HG03103 (cell line): ENCODE results near the gene CNTNAP2.

Experiments used
- ATAC-seq: cut with Tn5 transposase; IDR thresholded peaks from one replicate; pipeline ENCODE4 v1.9.1; 2021; ENCODE audit warnings: low read depth; ENCODE audit not compliant: unreplicated experiment

Gene CNTNAP2

DNA sequence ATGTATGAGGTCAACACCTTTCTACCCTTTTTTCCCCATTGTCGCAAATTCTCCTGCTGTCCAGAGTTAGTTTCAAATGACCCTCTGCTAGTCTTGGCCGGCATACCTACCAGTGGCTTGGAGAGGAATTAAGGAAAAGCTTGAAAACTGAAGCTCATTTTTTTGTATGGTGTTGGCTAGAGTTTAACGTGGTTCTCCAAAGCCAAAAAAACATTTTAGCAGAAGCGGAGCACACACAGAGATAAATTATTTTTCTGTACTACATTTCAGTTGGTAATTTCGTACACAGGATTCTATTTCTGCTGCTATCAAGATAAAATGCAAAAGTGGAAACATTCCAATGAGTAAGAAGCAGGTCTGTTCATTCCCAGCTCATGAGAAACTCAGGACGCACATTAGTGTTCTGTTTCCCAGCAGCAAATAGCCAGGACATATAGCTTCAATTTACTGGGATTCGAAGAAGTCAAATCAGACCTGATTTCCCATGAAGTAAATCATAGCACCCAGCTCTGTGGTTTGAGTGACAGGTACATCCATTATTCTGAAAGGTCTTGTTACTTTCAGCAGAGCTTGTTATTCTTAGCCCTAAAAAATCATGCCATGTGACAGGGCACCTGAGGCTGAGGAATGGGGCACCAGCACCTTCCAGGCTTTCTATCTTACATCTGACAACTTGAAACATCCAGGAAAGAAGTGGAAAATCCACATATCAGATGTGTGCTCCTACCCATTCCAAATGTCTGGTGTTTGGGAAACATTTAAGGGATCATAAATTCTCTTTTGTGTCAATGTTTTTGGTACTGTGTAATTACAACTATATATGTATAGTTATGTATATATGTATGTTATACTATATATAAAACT lies 2258.0 kb downstream of the CNTNAP2 start:
- no peak for ATAC-seq

DNA sequence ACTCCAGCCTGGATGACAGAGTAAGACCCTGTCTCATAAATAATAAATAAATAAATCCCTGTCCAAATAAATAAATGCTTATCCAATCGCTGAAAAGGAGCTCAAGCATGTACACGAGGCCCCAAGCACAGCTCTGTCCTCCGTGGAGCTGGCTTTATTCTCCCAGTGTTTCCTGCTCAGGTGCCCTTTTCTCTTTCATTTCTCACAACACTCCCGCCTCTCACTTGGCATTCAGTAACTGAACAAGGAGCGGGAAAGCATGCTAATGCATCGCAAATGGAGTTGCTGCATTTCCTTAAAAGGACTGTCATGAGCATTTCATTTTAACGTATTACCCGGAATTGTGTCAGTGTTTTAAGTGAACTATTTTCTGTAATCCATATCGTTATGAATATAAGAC lies 2263.1 kb downstream of the CNTNAP2 start:
- no peak for ATAC-seq

DNA sequence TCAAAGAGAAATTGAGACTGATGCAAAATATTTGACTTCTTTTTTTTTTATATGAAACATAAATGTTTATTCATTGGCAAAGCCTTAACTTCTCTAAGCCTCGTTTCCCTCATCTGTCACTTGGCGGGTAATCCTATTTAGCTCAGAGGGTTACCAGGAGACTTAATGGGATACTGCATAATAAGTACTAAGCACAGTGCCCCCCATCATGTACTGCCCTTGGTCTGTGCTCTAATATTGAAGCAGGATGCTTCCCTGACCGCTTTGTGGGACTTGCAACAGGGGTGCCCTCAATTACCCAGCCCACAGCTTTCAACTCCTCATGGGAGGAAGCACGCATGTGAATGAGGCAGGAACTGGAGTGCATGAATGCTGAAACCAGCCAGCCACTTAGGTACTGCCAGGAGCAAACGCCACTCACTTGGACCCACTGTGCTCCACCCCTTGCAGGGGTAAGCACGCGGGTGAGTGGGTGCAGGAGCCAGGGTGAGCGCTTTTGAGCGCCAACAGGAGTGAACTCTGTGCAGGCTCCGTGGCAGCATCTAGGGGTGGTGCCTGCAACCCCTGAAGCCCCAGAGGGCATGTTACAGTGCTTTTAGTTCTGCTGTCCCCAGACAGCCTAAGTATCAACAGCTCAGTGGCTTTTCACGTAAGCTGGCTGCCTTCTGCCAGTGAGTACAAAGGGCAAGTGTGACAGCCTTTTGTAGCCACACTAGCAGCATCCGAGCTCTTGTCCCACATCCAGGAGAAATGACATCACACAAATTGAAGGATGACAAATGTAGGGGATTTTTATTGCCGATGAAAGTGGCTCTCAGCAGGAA lies 2264.2 kb downstream of the CNTNAP2 start:
- no peak for ATAC-seq

DNA sequence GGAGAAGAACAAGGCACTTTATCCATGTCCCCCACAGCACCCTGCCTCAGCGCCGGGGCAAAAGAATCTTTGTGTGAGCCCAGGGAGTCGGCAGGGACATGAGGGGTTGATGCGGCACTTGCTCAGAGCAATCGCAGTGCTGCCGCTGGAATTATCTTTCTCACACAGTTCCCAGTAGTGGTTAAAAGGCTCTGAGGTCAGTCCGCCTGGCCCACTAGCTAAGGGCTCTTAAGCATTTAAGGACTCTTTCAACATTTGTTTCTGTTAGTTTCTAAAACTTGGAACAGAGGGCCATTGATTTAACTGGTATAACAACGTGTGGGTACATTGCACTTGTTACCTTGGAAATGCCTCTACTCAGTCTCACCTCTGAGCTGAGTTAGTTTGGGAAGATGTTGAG lies 2266.0 kb downstream of the CNTNAP2 start:
- ATAC-seq = no peak

DNA sequence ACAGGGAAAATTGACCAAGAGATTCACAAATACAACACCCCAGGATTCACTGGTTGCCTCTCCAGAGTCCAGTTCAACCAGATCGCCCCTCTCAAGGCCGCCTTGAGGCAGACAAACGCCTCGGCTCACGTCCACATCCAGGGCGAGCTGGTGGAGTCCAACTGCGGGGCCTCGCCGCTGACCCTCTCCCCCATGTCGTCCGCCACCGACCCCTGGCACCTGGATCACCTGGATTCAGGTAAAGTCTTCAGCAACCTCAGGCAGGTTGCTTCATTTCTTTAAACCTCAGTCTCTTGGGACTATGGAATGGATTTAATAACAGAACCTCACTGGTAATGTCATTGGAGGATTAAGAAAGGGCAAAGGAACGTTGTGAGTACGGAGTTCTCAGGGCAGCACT lies 2267.1 kb downstream of the CNTNAP2 start:
- ATAC-seq = no peak

DNA sequence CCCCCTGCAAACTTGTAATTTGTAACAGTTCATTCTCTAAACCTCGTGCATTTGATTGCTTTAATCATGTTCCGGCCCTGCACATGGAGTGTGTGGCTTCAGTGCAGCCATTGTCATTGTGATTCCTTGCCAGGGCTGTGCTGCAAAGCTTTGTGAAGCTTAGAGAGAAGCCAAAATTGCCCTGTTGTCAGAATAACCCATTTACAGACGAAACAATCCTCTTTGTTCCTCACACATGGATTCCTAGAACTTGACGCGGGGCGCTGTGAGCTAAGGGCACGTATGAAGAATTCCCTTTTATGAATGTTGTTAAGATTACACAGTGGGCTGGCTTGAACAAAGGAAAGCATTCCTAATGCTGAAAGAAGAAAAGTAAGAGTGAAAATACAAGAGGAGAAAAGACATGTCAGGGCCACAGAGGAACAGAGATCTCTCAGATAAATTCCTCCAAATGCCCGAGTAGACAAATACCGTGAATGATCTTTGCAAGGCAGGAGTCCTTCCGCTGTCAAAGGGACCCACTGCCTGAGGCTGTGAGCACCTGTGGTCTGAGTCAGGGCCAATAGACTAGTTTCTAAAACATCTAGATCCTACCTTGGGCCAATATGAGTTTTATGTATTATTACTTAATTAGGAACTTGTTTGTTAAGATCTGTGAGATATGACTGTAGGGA lies 2268.5 kb downstream of the CNTNAP2 start:
- no peak for ATAC-seq

DNA sequence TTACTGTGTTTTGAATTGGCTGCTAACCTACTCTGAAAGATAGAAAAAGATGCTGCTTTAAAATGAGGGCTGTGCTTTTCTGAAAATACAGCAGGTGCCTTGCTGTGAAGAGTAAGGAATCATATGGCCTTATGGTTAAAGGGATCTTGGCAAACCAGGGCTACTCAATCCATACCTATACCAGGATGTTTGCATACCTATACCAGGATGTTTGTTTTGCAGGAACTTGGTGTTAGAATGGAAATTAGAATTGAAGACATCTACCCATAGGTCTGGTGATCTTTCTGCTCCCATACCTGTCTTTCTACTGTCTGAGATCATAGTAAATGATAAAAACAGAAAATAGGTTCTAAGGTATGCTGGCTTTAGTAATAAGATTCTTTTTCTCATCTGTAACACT lies 2273.8 kb downstream of the CNTNAP2 start:
- ATAC-seq = no peak

DNA sequence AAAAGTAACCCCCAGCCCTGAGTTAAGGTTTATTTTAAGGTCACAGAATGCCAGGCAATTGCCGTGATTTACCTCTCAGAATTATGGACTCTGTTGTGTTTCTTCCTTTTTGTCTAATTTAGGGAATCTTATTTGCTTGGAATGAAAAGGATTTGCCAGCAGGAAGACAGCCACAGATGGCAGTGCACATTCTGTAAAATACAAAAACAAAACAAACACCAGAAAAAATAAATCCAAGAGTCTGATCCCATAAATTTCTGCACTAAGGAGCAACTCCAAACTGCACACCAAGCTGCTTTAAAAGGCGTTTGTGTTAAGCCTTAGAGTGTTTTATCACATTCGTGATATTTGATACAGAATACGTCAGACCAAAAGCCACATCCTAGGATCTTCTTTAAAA lies 2275.0 kb downstream of the CNTNAP2 start:
- ATAC-seq = no peak

DNA sequence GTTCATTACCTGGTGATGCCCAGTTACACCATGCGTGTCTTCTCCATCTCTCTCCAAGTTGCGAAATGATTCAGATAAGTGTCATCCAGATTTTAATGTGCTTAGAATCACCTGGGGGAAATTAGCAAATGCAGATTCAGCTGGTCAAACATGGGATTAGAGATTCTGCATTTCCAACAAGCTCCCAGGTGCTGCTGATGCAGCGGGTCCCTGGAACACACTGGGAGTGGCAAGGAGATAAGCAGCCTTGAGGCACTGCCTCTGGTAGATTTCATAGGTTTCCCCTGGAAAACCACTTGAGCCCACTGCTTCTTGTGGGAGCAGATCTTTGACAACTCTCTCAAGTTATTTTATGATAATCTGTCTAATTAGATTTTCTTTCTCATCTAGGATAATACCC lies 2278.0 kb downstream of the CNTNAP2 start:
- no peak for ATAC-seq

DNA sequence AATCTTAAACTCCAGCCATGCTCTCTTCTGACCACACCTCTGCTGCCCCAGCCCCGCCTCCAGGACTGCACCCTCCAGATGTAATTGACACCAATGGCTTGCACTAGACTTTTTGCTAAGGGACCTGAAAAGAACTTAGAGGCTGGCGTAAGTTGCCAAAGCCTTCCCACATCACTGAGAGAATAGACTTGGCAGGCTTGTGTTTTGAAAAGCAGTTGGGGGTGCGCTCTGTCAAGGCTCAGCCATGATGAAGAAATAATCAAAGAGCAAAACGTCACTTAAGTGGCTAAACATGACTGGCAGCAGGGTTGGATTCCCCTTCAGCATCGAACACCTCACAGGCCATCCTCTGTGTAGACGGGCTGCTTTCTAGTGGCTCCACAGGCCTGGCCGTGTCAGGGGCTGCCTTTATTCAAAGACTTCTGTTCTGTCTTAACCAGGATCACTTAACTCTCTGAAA lies 2278.8 kb downstream of the CNTNAP2 start:
- ATAC-seq = no peak

DNA sequence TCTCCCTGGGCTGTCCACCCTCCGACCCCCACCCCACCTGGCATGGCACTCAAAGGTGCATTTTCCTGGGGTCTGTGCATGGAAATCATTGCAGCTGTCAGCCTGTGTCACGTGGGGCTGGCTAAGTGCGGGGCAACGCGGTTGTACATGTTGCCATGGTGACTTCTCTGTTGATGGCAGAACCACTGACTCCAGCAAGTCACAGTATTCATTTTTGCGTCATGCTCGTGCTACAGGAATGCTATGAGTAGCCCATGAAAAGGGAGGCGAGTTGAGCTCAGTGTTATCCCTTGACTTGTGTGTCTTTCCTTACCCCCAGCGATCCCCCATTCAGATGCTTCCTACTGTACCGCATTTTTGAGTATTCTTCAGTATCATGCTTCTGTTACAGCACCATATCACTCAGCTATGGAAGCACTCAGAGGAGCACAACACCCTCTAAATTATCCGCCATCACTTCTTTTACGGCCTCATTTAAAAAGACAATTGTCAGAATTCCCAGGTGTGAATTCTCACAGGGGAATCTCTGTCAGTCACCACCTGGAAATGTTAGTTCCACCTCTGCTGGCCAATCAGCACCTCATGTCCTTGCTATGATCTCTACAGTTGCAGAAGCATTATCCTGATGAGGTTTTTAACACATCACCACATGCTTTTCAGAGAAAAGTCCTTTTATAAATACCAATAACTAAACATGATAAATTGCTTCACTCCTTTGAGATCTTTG lies 2279.6 kb downstream of the CNTNAP2 start:
- no peak for ATAC-seq

DNA sequence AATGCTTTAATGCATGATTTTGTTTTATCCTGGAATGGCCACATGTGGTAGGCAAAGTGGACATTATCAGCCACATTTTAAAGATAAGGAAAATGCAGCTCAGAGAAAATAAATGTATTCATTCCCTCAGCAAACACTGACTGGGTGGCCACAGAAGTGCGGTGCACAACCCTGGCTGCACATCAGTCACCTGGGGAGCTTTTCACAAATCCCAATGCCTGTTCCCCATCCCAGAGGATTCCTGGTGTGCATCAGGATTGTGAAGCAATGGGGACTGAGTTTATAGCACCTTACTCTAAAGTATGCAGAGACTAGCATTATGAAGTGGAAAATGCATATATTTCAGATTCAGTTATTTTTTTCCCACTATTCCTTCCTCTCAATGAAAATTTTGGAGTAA lies 2280.5 kb downstream of the CNTNAP2 start:
- ATAC-seq = no peak

DNA sequence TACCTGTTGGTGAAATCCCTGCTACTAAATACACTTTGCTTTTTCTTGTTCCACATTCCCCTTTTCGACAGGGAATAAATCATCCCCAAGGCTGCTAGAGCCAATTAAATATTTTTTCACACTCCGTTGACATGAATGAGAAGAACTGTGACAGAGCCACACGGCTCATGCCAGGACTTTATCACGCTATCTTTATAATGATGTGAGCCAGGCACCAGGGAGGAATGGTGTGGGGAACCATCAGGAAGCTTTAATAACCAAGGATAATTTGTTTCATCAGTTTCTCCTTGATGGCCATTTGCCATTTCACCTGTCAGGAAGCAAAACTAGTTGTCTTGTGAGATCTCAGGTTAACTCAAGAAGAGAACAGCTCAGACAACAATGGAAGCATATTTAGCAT lies 2280.9 kb downstream of the CNTNAP2 start:
- ATAC-seq = no peak

DNA sequence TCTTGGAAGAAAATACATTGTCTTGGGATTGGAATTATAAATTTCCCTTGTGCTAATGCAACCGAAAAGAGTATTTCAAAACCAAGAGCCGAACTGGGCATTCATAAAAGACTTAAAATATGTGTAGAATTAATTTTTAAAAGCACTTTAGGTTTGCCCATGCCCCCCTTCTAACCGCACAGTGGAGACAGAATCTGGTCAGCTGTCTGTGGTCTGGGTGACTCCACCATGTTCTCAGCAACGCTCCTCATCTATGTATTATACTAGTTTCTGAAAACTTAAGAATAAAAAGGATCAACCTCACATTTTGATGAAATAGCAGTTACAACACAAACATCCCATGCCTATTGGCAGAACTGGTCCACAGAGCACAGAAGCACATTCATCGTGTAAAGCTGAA lies 2281.4 kb downstream of the CNTNAP2 start:
- no peak for ATAC-seq

DNA sequence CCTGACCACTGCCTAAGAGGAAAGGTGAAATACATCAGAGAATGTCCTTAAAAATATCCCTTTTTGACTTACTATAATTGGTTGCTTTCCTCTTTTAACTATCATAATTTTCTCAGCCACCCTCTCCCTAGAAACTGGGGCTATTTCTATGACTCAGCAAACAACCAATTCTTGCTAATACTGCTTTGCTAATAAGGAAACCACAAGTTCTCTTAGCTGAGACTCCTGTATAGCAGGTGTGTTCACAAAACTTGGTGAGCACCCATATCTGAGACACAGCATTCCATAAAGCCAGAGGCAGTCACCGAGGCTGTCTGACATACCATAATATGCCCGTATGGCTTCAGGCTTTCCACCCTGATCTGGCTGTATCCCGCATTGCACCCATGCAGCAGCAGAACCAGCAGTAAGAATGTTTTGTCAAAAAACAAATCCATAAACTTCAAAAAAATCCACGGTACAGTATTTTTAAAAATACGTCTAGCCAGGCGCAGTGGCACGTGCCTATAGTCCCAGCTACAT lies 2282.3 kb downstream of the CNTNAP2 start:
- ATAC-seq = no peak

DNA sequence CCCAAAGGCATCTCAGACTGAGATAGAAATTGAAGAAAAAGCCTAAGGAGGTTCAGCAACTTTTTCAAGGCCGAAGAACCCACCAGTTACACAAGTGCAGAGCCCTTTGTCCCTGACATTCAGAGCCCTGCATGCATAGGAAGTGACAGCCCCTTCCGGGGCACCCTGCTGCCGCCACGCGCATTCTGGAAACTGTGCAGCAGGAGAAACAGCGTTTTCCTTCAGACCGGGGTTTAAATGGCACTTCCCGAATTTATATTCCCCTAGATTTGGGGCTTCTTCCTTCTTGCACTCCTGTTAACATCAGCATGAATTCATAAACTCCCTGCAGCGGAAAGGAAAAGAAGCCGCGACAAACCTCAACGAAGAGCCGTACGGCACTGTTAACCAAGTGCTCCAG lies 2283.5 kb downstream of the CNTNAP2 start:
- ATAC-seq = no peak

DNA sequence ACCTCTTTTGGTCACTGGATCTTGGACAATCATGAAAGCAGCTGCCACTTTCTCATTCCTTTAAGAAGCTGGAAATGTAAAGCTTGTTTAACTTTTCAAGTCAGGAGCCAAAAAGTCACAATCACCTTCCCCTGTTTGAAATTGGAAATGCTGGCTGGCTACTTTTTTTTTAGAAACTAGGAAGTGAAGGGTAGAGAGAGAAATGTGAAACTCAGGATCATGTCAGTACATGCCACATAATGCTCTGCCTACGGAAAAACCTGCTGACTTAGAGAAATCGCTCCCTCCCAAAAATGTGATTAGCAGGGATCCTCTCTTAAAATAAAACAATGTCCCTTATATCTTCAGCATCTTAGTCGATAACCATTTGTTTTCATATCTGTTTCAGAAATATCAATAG lies 2285.6 kb downstream of the CNTNAP2 start:
- ATAC-seq = no peak

DNA sequence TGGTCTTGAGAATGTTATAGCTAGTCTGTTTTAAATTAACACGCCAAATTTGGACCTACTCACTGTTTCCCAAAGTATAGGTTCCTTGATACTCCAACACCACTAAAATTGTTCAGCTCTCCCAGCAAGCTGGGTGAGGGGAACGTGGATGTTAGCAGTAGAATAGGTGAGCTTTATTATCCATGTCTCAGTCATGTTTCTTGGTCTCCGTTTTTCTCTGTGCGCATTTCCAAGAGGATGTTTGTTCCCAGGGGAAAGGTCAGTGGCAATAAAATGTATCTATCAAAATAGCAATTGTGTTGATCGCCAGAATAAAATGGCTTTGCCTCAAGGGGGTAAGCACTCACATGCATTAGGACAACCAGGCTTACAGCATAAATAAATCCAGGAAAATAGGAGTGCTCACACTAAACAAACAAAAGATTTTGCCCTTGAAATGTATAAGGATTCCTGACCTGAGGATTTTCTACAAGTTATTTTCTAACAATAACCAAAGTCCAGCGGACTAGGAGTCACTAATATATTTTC lies 2286.9 kb downstream of the CNTNAP2 start:
- ATAC-seq = no peak

DNA sequence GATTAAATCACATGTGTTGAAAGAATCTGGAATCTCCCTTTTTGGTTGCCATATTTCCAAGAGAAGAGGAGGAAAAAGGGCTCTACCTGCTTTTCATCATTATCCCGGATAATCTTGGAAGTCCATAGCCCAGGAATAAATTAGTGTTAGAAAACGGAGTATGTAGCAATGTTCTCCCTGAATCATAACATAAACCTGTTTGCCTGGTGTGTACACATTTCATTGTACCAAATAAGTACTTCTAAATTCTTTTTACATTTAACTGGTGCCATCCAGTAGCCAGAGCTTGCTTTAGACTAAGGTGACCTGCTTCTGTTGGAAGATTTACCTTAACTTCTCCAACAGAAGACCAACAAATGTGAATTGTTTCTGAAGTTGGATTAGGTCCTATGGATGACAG lies 2291.7 kb downstream of the CNTNAP2 start:
- ATAC-seq = no peak

DNA sequence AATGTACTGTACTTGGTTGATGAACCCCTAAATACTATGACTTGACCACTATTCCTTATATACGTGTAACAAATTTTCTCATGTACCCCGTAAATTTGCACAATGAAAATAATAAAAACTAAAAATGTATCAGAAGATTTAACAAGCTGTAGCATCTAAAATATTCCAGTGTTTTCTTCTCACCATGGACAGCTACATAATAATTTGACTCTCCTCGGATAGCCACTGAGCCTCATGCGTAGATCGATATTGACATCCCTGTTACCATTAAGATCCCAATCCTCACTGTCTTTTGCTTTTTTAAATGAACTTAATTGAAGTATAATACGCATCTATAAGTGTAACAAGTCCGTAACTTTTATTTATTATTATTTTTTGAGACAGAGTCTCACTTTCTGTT lies 2294.3 kb downstream of the CNTNAP2 start:
- no peak for ATAC-seq
